ENCODE measurements around the gene SCAMP4. TPM values are rescaled to one million over a fixed set of nuclear protein-coding genes. Genes with fewer than 3 reads are reported as not detected.
"Not testable (repeated sequence)": the region's sequence is repeated elsewhere in the genome, so short reads cannot be mapped to it uniquely, and the experiment has no call there.

Gene SCAMP4
- polyA plus RNA-seq, 4 donors: 44.6 to 97.3 (median 66.7) TPM

GRCh38 chr19:1865172-1866010 is 39.8 kb upstream of the SCAMP4 start:
- DNase-seq (ENCODE audit: low read depth in 4 of 4, low spot score in 3 of 4): no peak

DNA sequence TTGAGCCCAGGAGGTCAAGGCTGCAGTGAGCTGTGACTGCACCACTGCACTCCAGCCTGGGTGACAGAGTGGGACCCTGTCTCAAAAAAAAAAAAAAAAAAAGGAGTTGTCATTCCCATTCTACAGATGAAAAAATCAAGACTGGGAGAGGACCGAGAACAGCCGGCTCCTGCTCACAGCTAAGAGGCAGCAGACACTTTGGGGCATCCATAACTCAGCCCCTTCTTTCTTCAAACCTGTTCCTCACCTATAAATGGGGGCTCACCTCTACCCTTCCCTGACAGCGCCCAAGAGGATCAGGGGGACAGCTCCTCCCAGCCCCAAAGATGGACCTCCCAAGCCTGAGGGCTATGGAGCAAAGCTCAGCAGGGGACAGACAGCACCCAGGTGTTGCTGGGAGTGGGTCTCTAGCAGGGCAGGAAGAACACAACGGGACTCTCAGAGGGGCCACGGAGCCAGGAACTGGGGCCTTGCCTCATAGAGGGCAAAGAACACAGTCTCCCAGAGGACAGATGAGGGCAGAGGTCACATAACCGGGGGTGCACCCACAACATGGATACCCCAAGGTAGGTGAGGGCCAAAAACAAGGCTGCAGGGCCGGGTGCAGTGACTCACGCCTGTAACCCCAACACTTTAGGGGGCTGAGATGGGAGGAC is 38.4 kb upstream of the SCAMP4 start:
- DNase-seq (ENCODE audit: low read depth in 4 of 4, low spot score in 3 of 4): no peak

DNA sequence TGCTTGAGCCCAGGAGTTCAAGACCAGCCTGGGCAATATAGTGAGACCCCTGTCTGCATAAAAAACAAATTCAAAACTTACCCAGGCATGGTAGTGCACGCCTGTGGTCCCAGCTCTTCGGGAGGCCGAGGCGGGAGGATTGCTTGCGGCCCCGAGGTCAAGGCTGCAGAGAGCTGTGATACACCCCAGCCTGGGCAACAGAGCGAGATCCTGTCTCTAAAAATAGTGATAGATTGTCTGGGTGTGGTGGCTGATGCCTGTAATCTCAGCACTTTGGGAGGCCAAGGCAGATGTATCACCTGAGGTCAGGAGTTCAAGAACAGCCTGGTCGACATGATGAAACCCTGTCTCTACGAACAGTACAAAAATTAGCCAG is 37.9 kb upstream of the SCAMP4 start:
- no peak for DNase-seq (ENCODE audit: low read depth in 4 of 4, low spot score in 3 of 4)

DNA sequence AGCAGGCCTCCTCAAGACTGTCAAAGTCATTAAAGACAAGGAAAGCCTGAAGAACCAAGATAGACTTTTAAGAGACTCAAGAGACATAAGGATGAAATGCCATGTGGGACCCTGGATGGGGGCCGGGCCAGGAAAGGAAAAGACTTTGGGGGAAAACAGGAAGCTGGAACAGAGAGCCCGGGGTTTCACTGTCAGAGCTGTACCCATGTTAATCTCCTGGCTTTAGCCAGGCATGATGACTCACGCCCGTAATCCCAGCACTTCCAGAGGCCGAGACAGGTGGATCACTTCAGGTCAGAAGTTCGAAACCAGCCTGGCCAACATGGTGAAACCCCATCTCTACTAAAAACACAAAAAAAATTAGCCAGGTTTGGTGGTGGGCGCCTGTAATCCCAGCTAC is 36.2 kb upstream of the SCAMP4 start:
- no peak for DNase-seq (ENCODE audit: low read depth in 4 of 4, low spot score in 3 of 4)

DNA sequence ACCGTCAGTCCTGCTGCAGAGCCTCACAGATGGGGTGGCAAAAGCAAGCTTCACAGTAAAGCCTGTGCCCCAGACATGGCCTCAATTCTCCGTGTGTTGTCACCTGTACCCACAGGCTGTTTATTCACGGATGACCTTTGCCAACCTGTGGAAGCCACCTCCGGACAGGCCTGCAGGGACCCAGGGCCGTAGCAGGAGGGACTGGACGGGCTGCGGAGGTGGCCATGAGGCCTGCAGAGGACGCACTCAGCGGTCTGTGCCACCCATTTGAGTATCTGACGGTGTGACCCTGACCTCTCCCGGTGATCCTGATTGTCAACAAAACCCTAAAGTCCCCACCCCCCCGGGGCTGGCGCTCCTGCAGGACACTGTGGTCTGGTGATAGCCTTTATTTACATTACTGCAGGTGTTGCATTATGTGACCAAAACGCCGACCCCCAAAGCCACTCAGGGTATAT is 34.0 kb upstream of the SCAMP4 start:
- no peak for DNase-seq (ENCODE audit: low read depth in 4 of 4, low spot score in 3 of 4)

- no peak for DNase-seq (ENCODE audit: low read depth in 4 of 4, low spot score in 3 of 4)
Observed at GRCh38 chr19:1871630-1872029, 33.6 kb upstream of the SCAMP4 start.

DNA sequence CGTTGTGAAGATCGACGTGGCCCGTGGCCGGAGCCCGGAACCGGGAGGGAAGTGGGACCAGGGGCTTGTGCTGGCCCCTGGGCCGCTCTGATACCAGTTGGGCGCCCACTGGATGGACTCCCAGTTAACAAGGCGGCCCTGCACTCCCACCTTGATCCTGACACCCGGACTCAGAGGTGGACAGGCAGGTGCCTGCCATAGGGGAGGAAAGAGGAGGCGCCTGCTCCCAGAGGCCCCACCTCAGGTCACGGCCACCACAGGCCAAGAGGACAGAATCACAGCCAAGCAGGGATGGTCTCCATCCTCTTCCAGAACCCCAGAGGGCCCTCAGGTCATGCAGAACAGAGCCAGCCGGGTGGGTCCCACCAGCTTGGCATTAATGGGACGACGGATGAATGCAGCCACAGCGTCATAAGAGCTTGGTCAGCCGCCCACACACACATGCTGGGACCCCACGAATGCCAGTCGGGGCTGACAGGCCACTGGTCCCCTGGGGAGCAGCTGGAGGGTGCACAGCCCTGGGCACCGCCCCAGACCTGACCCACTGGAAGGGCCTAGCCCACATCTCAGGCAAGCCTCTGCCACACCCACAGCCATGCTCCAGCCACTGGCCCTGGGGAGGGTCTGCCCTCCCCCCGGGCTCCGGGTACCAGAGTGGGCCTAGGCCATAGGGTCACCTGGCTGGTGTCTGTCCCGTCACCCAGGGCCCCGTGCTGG is 32.2 kb upstream of the SCAMP4 start:
- no peak for DNase-seq (ENCODE audit: low read depth in 4 of 4, low spot score in 3 of 4)

- DNase-seq (ENCODE audit: low read depth in 4 of 4, low spot score in 3 of 4): no peak
Observed at GRCh38 chr19:1873524-1874473, 31.4 kb upstream of the SCAMP4 start.

GRCh38 chr19:1874554-1875185 is 30.5 kb upstream of the SCAMP4 start:
- no peak for DNase-seq (ENCODE audit: low read depth in 4 of 4, low spot score in 3 of 4)

DNA sequence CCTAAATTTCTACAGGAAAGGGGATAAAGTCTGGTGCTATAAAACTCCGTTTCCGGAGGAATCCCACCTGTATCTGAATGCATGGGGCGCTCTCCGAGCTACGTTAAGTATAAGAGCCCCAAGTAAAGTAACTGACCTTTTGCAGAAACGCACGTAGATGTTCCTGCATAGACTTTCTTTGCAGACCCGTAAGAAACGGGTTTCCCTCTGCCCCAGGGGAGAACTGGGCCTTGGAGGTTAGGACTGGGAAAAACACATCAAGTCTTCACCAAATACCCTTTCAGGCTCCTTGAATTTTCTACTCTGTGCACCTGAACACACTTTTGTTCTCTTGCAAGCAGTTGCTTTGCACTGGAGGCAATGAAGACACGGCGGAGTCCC is 29.9 kb upstream of the SCAMP4 start:
- not testable (repeated sequence) for DNase-seq (ENCODE audit: low read depth in 4 of 4, low spot score in 3 of 4)

DNA sequence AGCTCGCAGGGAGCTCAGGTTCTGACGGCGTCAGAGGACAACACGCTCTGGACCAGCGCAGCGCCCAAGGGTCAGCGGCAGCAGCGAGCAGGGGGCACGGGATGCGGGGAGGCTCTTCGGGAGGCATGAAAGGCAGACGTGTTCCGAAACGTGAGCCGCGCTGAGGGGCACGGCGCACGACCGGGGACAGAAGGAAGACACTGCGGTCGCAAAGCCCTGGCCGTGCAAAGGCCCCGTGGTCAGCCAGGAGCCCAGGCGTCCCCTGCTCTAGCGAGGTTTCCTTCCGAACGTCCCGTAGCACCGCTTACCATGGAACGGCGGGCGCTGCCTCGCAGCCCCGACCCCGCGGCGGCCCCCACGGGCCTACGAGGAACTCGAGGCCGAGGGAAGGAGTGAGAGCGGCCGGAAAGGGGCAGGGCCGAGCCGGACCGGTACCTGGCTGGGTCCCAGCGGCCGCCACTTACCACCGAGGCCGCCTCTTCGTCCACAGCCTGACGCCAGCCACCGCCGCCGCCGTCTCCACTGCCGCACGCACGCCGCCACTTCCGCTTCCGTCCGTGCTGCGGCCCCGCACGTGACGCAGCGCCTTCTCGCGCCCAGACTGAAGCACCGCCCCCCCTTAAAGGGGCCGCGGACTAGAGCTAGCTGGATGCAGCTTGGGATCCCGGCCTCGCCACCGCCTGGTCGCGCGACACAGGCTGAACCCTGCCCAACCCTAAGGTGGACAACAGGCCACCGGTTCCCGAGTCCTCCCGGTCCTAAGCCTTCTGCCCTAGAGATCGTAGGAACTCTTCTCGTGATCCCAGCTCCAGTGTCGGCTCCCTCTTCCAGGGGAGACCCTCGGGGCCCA is 29.3 kb upstream of the SCAMP4 start:
- DNase-seq (ENCODE audit: low read depth in 4 of 4, low spot score in 3 of 4): peak in 2 of 4 donors; percentile 75 to 81

DNA sequence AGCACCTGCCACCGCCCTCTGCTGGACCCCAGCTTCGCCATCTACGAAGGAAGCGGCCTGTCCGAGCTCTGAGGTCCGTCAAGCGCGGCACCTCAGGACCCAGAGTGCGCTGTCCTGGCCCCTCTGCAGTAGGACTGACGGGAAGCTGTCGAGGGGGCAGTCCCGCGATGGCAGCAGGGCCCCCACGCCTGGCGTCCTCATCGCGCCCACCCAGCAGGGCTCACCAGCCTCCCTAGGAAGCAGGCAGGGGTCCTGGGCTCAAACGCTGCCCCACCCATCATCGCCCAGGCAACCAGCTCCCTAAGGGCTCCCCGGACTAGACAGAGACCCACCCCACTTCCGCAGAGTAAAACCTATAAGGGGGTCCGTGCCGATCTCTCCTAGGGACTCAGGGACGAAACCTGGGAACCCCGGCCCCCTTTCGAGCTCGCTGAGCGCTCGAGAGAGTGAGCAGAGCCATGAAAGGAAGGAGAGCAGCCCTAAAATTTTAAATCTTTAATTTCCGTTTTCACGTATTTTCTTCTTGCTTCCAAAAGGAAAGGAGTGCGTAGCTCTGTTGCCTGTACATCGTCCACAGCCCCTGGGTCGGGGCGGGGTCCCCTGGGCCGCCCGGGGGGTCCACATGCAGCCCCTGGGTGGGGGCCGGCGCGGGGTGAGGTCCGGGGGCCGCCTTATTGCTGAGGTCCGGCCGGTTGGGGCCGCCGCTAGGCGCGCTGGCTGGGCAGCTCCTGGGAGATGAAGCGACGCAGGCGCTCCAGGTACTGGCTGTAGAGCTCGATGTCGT is 28.5 kb upstream of the SCAMP4 start:
- not testable (repeated sequence) for DNase-seq (ENCODE audit: low read depth in 4 of 4, low spot score in 3 of 4)

GRCh38 chr19:1877280-1877660 is 27.9 kb upstream of the SCAMP4 start:
- not testable (repeated sequence) for DNase-seq (ENCODE audit: low read depth in 4 of 4, low spot score in 3 of 4)

- not testable (repeated sequence) for DNase-seq (ENCODE audit: low read depth in 4 of 4, low spot score in 3 of 4)
Observed at GRCh38 chr19:1878583-1878982, 26.6 kb upstream of the SCAMP4 start.

- not testable (repeated sequence) for DNase-seq (ENCODE audit: low read depth in 4 of 4, low spot score in 3 of 4)
Observed at GRCh38 chr19:1879982-1880381, 25.2 kb upstream of the SCAMP4 start.

- DNase-seq (ENCODE audit: low read depth in 4 of 4, low spot score in 3 of 4): no peak
Observed at GRCh38 chr19:1880611-1881392, 24.4 kb upstream of the SCAMP4 start.

GRCh38 chr19:1881393-1882088 is 23.7 kb upstream of the SCAMP4 start:
- DNase-seq (ENCODE audit: low read depth in 4 of 4, low spot score in 3 of 4): not testable (repeated sequence)

All from left renal pelvis (tissue), 4 donors.